Body of pancreas (tissue), 4 donors: ENCODE results near the gene FNDC3B.

Experiments
- POLR2A ChIP-seq, 3 donors: fragments of 450-650 bp; IDR thresholded peaks; one replicate each; pipeline ENCODE4 v1.6.1; 2016; ENCODE audit warnings: antibody characterized with exemption in 3 of 3, mild to moderate bottlenecking in 2 of 3
- TF ChIP-seq, protein P1 (sequence below), 7 experiments: fragments of 450-650 bp in 4 of 7; fragments of 200-600 bp in 3 of 7; sonication (generic) in 3 of 7; IDR thresholded peaks; one replicate each; pipeline ENCODE4 v1.5.1; 2016 to 2019; ENCODE audit warnings: antibody characterized with exemption in 7 of 7

DNA sequence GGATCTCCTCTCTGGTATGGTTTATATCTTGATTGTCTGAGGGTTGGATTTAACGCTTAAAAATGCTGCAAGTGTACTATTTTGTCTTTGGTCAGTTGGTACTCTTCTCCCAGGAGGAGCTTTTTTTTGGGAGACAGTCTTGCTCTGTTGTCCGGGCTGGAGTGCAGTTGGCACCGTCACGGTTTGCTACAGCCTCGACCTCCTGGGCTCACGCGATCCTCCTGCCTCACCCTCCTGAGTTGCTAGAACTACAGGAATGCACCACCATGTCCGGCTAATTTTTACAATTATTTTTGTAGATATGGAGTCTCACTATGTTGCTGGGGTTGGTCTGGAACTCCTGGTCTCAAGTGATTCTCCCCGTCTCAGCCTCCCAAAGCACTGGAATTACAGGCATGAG, 89.5 kb downstream of the FNDC3B start:
- no peak for TF ChIP-seq POLR2A (IDR thresholded peaks at IDR 0.05)
- TF ChIP-seq, protein P1, sequence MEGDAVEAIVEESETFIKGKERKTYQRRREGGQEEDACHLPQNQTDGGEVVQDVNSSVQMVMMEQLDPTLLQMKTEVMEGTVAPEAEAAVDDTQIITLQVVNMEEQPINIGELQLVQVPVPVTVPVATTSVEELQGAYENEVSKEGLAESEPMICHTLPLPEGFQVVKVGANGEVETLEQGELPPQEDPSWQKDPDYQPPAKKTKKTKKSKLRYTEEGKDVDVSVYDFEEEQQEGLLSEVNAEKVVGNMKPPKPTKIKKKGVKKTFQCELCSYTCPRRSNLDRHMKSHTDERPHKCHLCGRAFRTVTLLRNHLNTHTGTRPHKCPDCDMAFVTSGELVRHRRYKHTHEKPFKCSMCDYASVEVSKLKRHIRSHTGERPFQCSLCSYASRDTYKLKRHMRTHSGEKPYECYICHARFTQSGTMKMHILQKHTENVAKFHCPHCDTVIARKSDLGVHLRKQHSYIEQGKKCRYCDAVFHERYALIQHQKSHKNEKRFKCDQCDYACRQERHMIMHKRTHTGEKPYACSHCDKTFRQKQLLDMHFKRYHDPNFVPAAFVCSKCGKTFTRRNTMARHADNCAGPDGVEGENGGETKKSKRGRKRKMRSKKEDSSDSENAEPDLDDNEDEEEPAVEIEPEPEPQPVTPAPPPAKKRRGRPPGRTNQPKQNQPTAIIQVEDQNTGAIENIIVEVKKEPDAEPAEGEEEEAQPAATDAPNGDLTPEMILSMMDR (IDR thresholded peaks at IDR 0.05): no peak
